ENCODE measurements around the gene PRLR.

DNA sequence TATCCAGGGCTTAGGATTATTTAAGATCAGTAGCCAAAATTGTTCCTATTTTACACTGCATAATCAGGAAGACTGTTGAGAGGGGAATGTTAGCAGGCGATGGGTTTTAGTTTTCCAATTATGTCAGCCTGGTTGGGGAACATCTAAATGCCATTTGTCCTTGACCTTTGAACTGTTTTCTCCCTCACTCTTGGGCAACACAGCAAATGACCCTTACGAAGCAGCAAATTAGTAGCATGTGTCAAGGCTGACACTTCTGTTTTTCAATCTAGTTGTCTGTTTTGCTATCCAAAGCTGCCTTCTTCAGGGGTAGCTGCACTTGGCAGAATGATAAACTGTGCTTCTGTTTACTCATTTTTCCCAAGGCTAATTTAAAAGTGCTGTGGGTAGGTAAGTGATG lies 104.5 kb downstream of the PRLR start:
- TF ChIP-seq, protein P1, sequence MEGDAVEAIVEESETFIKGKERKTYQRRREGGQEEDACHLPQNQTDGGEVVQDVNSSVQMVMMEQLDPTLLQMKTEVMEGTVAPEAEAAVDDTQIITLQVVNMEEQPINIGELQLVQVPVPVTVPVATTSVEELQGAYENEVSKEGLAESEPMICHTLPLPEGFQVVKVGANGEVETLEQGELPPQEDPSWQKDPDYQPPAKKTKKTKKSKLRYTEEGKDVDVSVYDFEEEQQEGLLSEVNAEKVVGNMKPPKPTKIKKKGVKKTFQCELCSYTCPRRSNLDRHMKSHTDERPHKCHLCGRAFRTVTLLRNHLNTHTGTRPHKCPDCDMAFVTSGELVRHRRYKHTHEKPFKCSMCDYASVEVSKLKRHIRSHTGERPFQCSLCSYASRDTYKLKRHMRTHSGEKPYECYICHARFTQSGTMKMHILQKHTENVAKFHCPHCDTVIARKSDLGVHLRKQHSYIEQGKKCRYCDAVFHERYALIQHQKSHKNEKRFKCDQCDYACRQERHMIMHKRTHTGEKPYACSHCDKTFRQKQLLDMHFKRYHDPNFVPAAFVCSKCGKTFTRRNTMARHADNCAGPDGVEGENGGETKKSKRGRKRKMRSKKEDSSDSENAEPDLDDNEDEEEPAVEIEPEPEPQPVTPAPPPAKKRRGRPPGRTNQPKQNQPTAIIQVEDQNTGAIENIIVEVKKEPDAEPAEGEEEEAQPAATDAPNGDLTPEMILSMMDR (IDR thresholded peaks at IDR 0.05): no peak
- TF ChIP-seq POLR2AphosphoS5 (IDR thresholded peaks at IDR 0.05): no peak

Measured in prostate gland (tissue), 2 donors.